Keratinocyte (primary cell): ENCODE measurements around the gene FOXP3.

Experiments
- CTCF ChIP-seq, 3 experiments: IDR thresholded peaks in 1 of 3; conservative IDR thresholded peaks in 1 of 3; optimal IDR thresholded peaks in 1 of 3; 2 replicates in 2 of 3; 3 replicates in 1 of 3; pipeline versions ENCODE3 to v1.5.1; 2011; ENCODE audit warnings: low read length in 3 of 3, mild to moderate bottlenecking in 3 of 3, moderate library complexity in 2 of 3, control low read depth in 1 of 3, inconsistent platforms in 1 of 3; ENCODE audit not compliant: insufficient read depth in 2 of 3; ENCODE audit errors: extremely low read depth in 1 of 3
- EZH2 ChIP-seq: IDR thresholded peaks from one replicate; pipeline ENCODE4 v1.6.1; 2012; ENCODE audit warnings: inconsistent platforms, mild to moderate bottlenecking, low read length, moderate library complexity

GRCh38 chrX:49231333-49232000, 33.0 kb downstream of the FOXP3 start:
- no peak for TF ChIP-seq CTCF (optimal IDR thresholded peaks at IDR 0.05 in 1 of 3, IDR thresholded peaks at IDR 0.05 in 1 of 3, conservative IDR thresholded peaks at IDR 0.05 in 1 of 3; ENCODE audit: extremely low read depth in 1 of 3, insufficient read depth in 2 of 3, low read length in 3 of 3)
- TF ChIP-seq EZH2, result no peak
